HepG2 (cell line): ENCODE data around the gene CDC37. TPM values are rescaled to one million over a fixed set of nuclear protein-coding genes. Genes with fewer than 3 reads are reported as not detected.

Experiments used
- ATAC-seq: fragments of 200-7000 bp; cut with Tn5 transposase; 3 replicates; pipeline ENCODE4 v1.9.1; 2020; ENCODE audit warnings: mild to moderate bottlenecking, moderate library complexity
- BruUV-seq: library from RNA; stranded (reverse); fragments of 400-500 nt; replicated peaks from 2 replicates; lab custom pipeline; 2021; lab: Mats Ljungman, UMichigan
- CTCF ChIA-PET: fragments of 300-600 bp; formaldehyde crosslinking; extraction: SDS; loops from one replicate; lab custom pipeline; 2021; ENCODE audit warnings: low total read pairs, inconsistent platforms, low intra/inter-chr PET ratio; lab: Yijun Ruan, JAX
- POLR2A ChIA-PET: fragments of 350-600 bp; sonication (Branson Sonifier 250); formaldehyde crosslinking; loops from one replicate; lab custom pipeline; 2020; ENCODE audit warnings: antibody characterized with exemption, inconsistent platforms; lab: Yijun Ruan, JAX
- DNase-seq: peaks from one replicate; pipeline ENCODE4 v3.0.0-alpha.2; 2015; ENCODE audit warnings: low spot score
- FAIRE-seq: peaks from 3 replicates; lab custom pipeline; 2011; peaks lifted over from hg19 to GRCh38; lab: Jason Lieb, UNC
- H2AFZ ChIP-seq: one replicate; pipeline ENCODE4 v1.6.1; 2011; ENCODE audit warnings: low read length, inconsistent platforms
- H3K27ac ChIP-seq: fragments of 300-600 bp; 3 replicates; pipeline ENCODE4 v1.8.0; 2011; ENCODE audit warnings: mixed run types, mild to moderate bottlenecking, mixed read lengths, low read length, inconsistent platforms; ENCODE audit not compliant: insufficient read depth; ENCODE audit errors: extremely low read length
- H3K27me3 ChIP-seq, 2 experiments: fragments of 200-600 bp in 1 of 2; 2 replicates in 1 of 2; 3 replicates in 1 of 2; pipeline versions ENCODE4 v1.6.0 to v1.8.0; 2011; ENCODE audit warnings: low read length in 2 of 2, mild to moderate bottlenecking in 2 of 2, moderate library complexity in 2 of 2, inconsistent platforms in 1 of 2; ENCODE audit not compliant: insufficient read depth in 2 of 2, control insufficient read depth in 1 of 2
- H3K36me3 ChIP-seq, 2 experiments: fragments of 200-600 bp in 1 of 2; replicated peaks in 1 of 2; 2 replicates in 1 of 2; 3 replicates in 1 of 2; pipeline versions ENCODE4 v1.5.1 to v1.8.0; 2011; ENCODE audit warnings: low read length in 2 of 2, inconsistent platforms in 1 of 2; ENCODE audit not compliant: insufficient read depth in 2 of 2, control insufficient read depth in 1 of 2
- H3K4me1 ChIP-seq: 2 replicates; pipeline ENCODE4 v1.5.1; 2012; ENCODE audit warnings: low read length, inconsistent platforms; ENCODE audit not compliant: insufficient read depth
- H3K4me2 ChIP-seq: 2 replicates; pipeline ENCODE4 v1.6.0; 2011; ENCODE audit warnings: low read depth, low read length, inconsistent platforms
- H3K4me3 ChIP-seq, 3 experiments: fragments of 200-600 bp in 1 of 3; sonication (generic), shearing (Covaris generic) in 1 of 3; replicated peaks in 1 of 3; 2 replicates each; pipeline ENCODE4 v1.5.1; 2011 to 2016; ENCODE audit warnings: low read length in 3 of 3, inconsistent platforms in 2 of 3, low read depth in 2 of 3, mild to moderate bottlenecking in 2 of 3, control low read depth in 1 of 3, mixed read lengths in 1 of 3; ENCODE audit not compliant: insufficient read depth in 1 of 3
- H3K79me2 ChIP-seq: one replicate; pipeline ENCODE4 v1.6.1; 2011; ENCODE audit warnings: low read length, inconsistent platforms; ENCODE audit not compliant: insufficient read depth
- H3K9ac ChIP-seq: 2 replicates; pipeline ENCODE4 v1.6.0; 2011; ENCODE audit warnings: mild to moderate bottlenecking, low read depth, low read length, inconsistent platforms; ENCODE audit not compliant: insufficient read depth
- H3K9me3 ChIP-seq: 2 replicates; pipeline ENCODE4 v1.5.1; 2012; ENCODE audit warnings: mild to moderate bottlenecking, low read length
- H4K20me1 ChIP-seq: 2 replicates; pipeline ENCODE4 v1.6.0; 2011; ENCODE audit warnings: inconsistent platforms, mild to moderate bottlenecking, low read length, moderate library complexity; ENCODE audit not compliant: insufficient read depth
- CCDC6 ChIP-seq: sonication (generic); formaldehyde crosslinking; IDR thresholded peaks from 2 replicates; pipeline ENCODE4 v1.8.1; 2022; ENCODE audit warnings: mild to moderate bottlenecking, missing genetic modification reagents, moderate library complexity
- FOXA1 ChIP-seq, 2 experiments: fragments of 450-650 bp in 1 of 2; sonication (generic) in 1 of 2; formaldehyde crosslinking in 1 of 2; IDR thresholded peaks; 2 replicates each; pipeline versions ENCODE4 v1.4.0 to v1.6.1; 2016 to 2020; ENCODE audit warnings: missing genetic modification reagents in 1 of 2
- HHEX ChIP-seq: IDR thresholded peaks from 2 replicates; pipeline ENCODE4 v1.6.1; 2016; ENCODE audit warnings: control low read depth
- RFX3 ChIP-seq: IDR thresholded peaks from 2 replicates; pipeline ENCODE4 v1.6.1; 2016; ENCODE audit warnings: missing biosample characterization, missing genetic modification reagents
- SMAD3 ChIP-seq: sonication (generic); formaldehyde crosslinking; IDR thresholded peaks from 2 replicates; pipeline ENCODE4 v1.4.0; 2020; ENCODE audit warnings: missing genetic modification reagents
- YEATS2 ChIP-seq: sonication (generic); formaldehyde crosslinking; IDR thresholded peaks from 2 replicates; pipeline ENCODE4 v1.4.0; 2020; ENCODE audit warnings: missing genetic modification reagents, borderline replicate concordance
- ZBTB20 ChIP-seq: sonication (generic); formaldehyde crosslinking; IDR thresholded peaks from 2 replicates; pipeline ENCODE4 v1.8.1; 2023; ENCODE audit warnings: missing genetic modification reagents, low read depth, mild to moderate bottlenecking, borderline replicate concordance
- ZNF224 ChIP-seq: sonication (generic); formaldehyde crosslinking; IDR thresholded peaks from 2 replicates; pipeline ENCODE4 v1.5.0; 2020; ENCODE audit warnings: mild to moderate bottlenecking, missing genetic modification reagents
- ZNF331 ChIP-seq: sonication (generic); formaldehyde crosslinking; IDR thresholded peaks from 2 replicates; pipeline ENCODE4 v1.4.0; 2020; ENCODE audit warnings: missing genetic modification reagents
- ZNF598 ChIP-seq: sonication (generic); formaldehyde crosslinking; IDR thresholded peaks from 2 replicates; pipeline ENCODE4 v1.5.1; 2020; ENCODE audit warnings: mild to moderate bottlenecking, missing genetic modification reagents, borderline replicate concordance
- ZNF740 ChIP-seq: sonication (generic); formaldehyde crosslinking; IDR thresholded peaks from 2 replicates; pipeline ENCODE4 v1.4.0; 2020; ENCODE audit warnings: missing genetic modification reagents
- WGBS: methylation state at CpG from one replicate; pipeline ENCODE4 v1.1.6; 2017; ENCODE audit warnings: low lambda C conversion rate; 5-methylcytosine and 5-hydroxymethylcytosine counted together
- in situ Hi-C: cut with HindIII; loops from 2 replicates; pipeline ENCODE4 v1.10.0; 2017; ENCODE audit warnings: low pct_unique_long_range_greater_than_20kb; ENCODE audit not compliant: extremely low pct_ligation_motif_present
- intact Hi-C: fragments of 100-400 bp; cut with micrococcal nuclease; formaldehyde crosslinking; loops from one replicate; pipeline ENCODE4 v1.10.0; 2022; ENCODE audit not compliant: unreplicated experiment
- polyA plus RNA-seq, 8 experiments: library from polyadenylated mRNA; depleted of rRNA in 3 of 8; stranded (reverse) in 7 of 8; unstranded in 1 of 8; fragments of >200 nt; fragmentation: Illumina TruSeq in 4 of 8; extraction: Trizol in 4 of 8; gene quantifications; 2 replicates each; pipeline versions ENCODE4 v1.2.1 to v1.2.3, GENCODE V29; 2011 to 2016; ENCODE audit warnings: low read depth in 4 of 8, missing spikeins in 1 of 8, mixed read lengths in 1 of 8; ENCODE audit not compliant: insufficient read depth in 1 of 8
- total RNA-seq, 5 experiments: library from RNA; depleted of rRNA; stranded (reverse); fragments of >200 nt; fragmentation: Illumina TruSeq; extraction: Trizol; gene quantifications; 2 replicates each; pipeline ENCODE4 v1.2.3, GENCODE V29; 2016; ENCODE audit warnings: low read depth in 1 of 5
- TF ChIP-seq, protein P1 (sequence below): sonication (generic); formaldehyde crosslinking; IDR thresholded peaks from 2 replicates; pipeline ENCODE4 v1.5.0; 2020; ENCODE audit warnings: missing genetic modification reagents
- TF ChIP-seq, protein P2 (sequence below): IDR thresholded peaks from 2 replicates; pipeline ENCODE4 v1.6.1; 2012; ENCODE audit warnings: inconsistent platforms
- TF ChIP-seq, protein P3 (sequence below): sonication (generic); formaldehyde crosslinking; IDR thresholded peaks from 2 replicates; pipeline ENCODE4 v1.4.0; 2020; ENCODE audit warnings: missing genetic modification reagents
- TF ChIP-seq, protein P4 (sequence below): sonication (generic); formaldehyde crosslinking; conservative IDR thresholded peaks from 2 replicates; pipeline ENCODE4 v1.8.0; 2022; ENCODE audit warnings: low read depth, missing genetic modification reagents
- TF ChIP-seq, protein P5 (sequence below): sonication (generic); formaldehyde crosslinking; IDR thresholded peaks from 2 replicates; pipeline ENCODE4 v1.5.0; 2020; ENCODE audit warnings: missing genetic modification reagents

Gene CDC37
- total and polyA plus RNA-seq, 2 of the 13 experiments (the other 11 are each of a cell fraction or from before 2014, with no cell fraction given) = 158 to 177 TPM

DNA sequence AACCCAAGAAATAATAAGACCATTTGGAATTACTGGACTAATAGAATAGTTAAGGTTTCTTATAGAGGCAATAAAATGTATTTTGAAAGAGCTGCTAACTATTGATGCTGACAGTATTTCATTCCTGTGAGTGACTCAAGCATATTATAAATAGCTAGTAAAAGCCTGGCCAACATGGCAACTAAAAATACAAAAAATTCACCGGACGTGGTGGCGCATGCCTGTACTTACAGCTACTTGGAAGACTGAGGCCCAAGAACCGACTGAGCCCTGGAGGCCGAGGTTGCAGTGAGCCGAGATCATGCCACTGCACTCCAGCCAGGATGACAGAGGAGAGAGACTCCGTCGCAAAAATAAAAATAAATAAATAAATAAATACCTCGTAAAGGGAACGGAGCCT, 58.6 kb downstream of the CDC37 start:
- 91% methylated on average over 10 of the region's 10 CpGs for WGBS
- FAIRE-seq (no peak), ATAC-seq (no peak), DNase-seq (no peak)
- intact Hi-C loops = no loop called here
- POLR2A ChIA-PET = interaction anchor here (2.4 to 6.5 kb wide), 2 partner anchors 10 to 36 kb away, joined by 6 to 38 read pairs; partner anchors contain the start of genes RAVER1 and TYK2
- Histone ChIP-seq H3K79me2 (no peaks in the 10 kb centered on the region), H3K4me3 (no peak overlapping the region), H2AFZ (no peak overlapping the region), H3K9ac (no peak overlapping the region), H3K27me3 (peaks cover 0 to 1% of the 10 kb centered on the region in 2 experiments; a peak in 2 of 5 replicates), H4K20me1 (no peaks in the 10 kb centered on the region), H3K4me1 (peaks cover 32% of the 10 kb centered on the region), H3K4me2 (no peak overlapping the region), H3K27ac (no peak overlapping the region), H3K36me3 (no peaks in the 10 kb centered on the region), H3K9me3 (no peaks in the 10 kb centered on the region)
- CTCF ChIA-PET = no interaction called here
- no TSS peak for BruUV-seq
- in situ Hi-C loops = no loop called here
- TF ChIP-seq ZBTB20 (CRISPR knock-in tag) (no peak), HHEX (no peak), RFX3 (CRISPR knock-in tag) (no peak), ZNF224 (CRISPR knock-in tag) (no peak), ZNF331 (CRISPR knock-in tag) (no peak), FOXA1 (IDR thresholded peaks at IDR 0.05) (no peak), FOXA1 (CRISPR knock-in tag; IDR thresholded peaks at IDR 0.05) (no peak), ZNF740 (CRISPR knock-in tag) (no peak), ZNF598 (CRISPR knock-in tag) (no peak), CCDC6 (no peak), SMAD3 (CRISPR knock-in tag) (no peak), YEATS2 (no peak)
- TF ChIP-seq, protein P1, sequence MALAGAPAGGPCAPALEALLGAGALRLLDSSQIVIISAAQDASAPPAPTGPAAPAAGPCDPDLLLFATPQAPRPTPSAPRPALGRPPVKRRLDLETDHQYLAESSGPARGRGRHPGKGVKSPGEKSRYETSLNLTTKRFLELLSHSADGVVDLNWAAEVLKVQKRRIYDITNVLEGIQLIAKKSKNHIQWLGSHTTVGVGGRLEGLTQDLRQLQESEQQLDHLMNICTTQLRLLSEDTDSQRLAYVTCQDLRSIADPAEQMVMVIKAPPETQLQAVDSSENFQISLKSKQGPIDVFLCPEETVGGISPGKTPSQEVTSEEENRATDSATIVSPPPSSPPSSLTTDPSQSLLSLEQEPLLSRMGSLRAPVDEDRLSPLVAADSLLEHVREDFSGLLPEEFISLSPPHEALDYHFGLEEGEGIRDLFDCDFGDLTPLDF (CRISPR knock-in tag) = no peak
- TF ChIP-seq, protein P2, sequence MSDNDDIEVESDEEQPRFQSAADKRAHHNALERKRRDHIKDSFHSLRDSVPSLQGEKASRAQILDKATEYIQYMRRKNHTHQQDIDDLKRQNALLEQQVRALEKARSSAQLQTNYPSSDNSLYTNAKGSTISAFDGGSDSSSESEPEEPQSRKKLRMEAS = no peak
- TF ChIP-seq, protein P3, sequence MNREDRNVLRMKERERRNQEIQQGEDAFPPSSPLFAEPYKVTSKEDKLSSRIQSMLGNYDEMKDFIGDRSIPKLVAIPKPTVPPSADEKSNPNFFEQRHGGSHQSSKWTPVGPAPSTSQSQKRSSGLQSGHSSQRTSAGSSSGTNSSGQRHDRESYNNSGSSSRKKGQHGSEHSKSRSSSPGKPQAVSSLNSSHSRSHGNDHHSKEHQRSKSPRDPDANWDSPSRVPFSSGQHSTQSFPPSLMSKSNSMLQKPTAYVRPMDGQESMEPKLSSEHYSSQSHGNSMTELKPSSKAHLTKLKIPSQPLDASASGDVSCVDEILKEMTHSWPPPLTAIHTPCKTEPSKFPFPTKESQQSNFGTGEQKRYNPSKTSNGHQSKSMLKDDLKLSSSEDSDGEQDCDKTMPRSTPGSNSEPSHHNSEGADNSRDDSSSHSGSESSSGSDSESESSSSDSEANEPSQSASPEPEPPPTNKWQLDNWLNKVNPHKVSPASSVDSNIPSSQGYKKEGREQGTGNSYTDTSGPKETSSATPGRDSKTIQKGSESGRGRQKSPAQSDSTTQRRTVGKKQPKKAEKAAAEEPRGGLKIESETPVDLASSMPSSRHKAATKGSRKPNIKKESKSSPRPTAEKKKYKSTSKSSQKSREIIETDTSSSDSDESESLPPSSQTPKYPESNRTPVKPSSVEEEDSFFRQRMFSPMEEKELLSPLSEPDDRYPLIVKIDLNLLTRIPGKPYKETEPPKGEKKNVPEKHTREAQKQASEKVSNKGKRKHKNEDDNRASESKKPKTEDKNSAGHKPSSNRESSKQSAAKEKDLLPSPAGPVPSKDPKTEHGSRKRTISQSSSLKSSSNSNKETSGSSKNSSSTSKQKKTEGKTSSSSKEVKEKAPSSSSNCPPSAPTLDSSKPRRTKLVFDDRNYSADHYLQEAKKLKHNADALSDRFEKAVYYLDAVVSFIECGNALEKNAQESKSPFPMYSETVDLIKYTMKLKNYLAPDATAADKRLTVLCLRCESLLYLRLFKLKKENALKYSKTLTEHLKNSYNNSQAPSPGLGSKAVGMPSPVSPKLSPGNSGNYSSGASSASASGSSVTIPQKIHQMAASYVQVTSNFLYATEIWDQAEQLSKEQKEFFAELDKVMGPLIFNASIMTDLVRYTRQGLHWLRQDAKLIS = no peak
- TF ChIP-seq, protein P4, sequence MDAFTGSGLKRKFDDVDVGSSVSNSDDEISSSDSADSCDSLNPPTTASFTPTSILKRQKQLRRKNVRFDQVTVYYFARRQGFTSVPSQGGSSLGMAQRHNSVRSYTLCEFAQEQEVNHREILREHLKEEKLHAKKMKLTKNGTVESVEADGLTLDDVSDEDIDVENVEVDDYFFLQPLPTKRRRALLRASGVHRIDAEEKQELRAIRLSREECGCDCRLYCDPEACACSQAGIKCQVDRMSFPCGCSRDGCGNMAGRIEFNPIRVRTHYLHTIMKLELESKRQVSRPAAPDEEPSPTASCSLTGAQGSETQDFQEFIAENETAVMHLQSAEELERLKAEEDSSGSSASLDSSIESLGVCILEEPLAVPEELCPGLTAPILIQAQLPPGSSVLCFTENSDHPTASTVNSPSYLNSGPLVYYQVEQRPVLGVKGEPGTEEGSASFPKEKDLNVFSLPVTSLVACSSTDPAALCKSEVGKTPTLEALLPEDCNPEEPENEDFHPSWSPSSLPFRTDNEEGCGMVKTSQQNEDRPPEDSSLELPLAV (CRISPR knock-in tag) = no peak
- TF ChIP-seq, protein P5, sequence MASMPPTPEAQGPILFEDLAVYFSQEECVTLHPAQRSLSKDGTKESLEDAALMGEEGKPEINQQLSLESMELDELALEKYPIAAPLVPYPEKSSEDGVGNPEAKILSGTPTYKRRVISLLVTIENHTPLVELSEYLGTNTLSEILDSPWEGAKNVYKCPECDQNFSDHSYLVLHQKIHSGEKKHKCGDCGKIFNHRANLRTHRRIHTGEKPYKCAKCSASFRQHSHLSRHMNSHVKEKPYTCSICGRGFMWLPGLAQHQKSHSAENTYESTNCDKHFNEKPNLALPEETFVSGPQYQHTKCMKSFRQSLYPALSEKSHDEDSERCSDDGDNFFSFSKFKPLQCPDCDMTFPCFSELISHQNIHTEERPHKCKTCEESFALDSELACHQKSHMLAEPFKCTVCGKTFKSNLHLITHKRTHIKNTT (CRISPR knock-in tag) = no peak
